CD4-positive, alpha-beta T cell treated with Interleukin-6 for 4 hours (primary cell): ENCODE measurements around the gene CABP2.
"Not testable (repeated sequence)": the region's sequence is repeated elsewhere in the genome, so short reads cannot be mapped to it uniquely, and the experiment has no call there.

Source experiments
- DNase-seq: peaks from one replicate; pipeline ENCODE4 v3.0.0-alpha.2; 2020; ENCODE audit warnings: mixed read lengths

Gene CABP2

GRCh38 chr11:67522844-67523555 lies at the start of gene CABP2:
Gene CABP2 (minus strand): TSS chr11:67523446. CDS start chr11:67523326, 120 bp downstream.
- no peak for DNase-seq

- DNase-seq = peak; percentile 44
These were observed 49.6 kb upstream of the CABP2 start for GRCh38 chr11:67572747-67573419.

GRCh38 chr11:67572305-67572704 lies 49.1 kb upstream of the CABP2 start:
- DNase-seq = no peak

- no peak for DNase-seq
These were observed 48.2 kb upstream of the CABP2 start for GRCh38 chr11:67571443-67571842.

GRCh38 chr11:67564230-67564629 lies 41.0 kb upstream of the CABP2 start:
- DNase-seq = no peak

GRCh38 chr11:67563705-67564114 lies 40.5 kb upstream of the CABP2 start:
- DNase-seq = not testable (repeated sequence)

GRCh38 chr11:67562963-67563704 lies 39.9 kb upstream of the CABP2 start:
- DNase-seq = no peak

GRCh38 chr11:67561971-67562619 lies 38.8 kb upstream of the CABP2 start:
- DNase-seq = no peak

- DNase-seq = no peak
These were observed 35.0 kb upstream of the CABP2 start for GRCh38 chr11:67558084-67558772.

GRCh38 chr11:67556244-67556643 lies 33.0 kb upstream of the CABP2 start:
- DNase-seq = no peak

- not testable (repeated sequence) for DNase-seq
These were observed 28.5 kb upstream of the CABP2 start for GRCh38 chr11:67551697-67552096.

- DNase-seq = no peak
These were observed 27.9 kb upstream of the CABP2 start for GRCh38 chr11:67551127-67551526.

GRCh38 chr11:67548555-67549110 lies 25.4 kb upstream of the CABP2 start:
- DNase-seq = no peak

GRCh38 chr11:67548112-67548511 lies 24.9 kb upstream of the CABP2 start:
- not testable (repeated sequence) for DNase-seq

GRCh38 chr11:67545280-67545679 lies 22.0 kb upstream of the CABP2 start:
- DNase-seq = no peak

- DNase-seq = no peak
These were observed 21.5 kb upstream of the CABP2 start for GRCh38 chr11:67544616-67545242.

- DNase-seq = no peak
These were observed 20.3 kb upstream of the CABP2 start for GRCh38 chr11:67543585-67543984.

GRCh38 chr11:67542971-67543370 lies 19.7 kb upstream of the CABP2 start:
- DNase-seq = no peak

- no peak for DNase-seq
These were observed 18.9 kb upstream of the CABP2 start for GRCh38 chr11:67542169-67542568.

- DNase-seq = no peak
These were observed 18.0 kb upstream of the CABP2 start for GRCh38 chr11:67541198-67541597.

GRCh38 chr11:67539550-67539949 lies 16.3 kb upstream of the CABP2 start:
- no peak for DNase-seq
